SKM-1 (cell line): ENCODE results near the gene SLC19A1.
A peak's percentile ranks its signal among the peaks of the same experiment; 100 is the strongest.

Experiments used
- DNase-seq: peaks from one replicate; lab custom pipeline; 2025; ENCODE audit not compliant: unreplicated experiment; lab: John Stamatoyannopoulos, UW

The SLC19A1 gene

GRCh38 chr21:45558044-45558721 lies 15.9 kb upstream of the SLC19A1 start:
- DNase-seq, result no peak

- no peak for DNase-seq
These were observed 15.4 kb upstream of the SLC19A1 start for GRCh38 chr21:45557616-45558043.

DNA sequence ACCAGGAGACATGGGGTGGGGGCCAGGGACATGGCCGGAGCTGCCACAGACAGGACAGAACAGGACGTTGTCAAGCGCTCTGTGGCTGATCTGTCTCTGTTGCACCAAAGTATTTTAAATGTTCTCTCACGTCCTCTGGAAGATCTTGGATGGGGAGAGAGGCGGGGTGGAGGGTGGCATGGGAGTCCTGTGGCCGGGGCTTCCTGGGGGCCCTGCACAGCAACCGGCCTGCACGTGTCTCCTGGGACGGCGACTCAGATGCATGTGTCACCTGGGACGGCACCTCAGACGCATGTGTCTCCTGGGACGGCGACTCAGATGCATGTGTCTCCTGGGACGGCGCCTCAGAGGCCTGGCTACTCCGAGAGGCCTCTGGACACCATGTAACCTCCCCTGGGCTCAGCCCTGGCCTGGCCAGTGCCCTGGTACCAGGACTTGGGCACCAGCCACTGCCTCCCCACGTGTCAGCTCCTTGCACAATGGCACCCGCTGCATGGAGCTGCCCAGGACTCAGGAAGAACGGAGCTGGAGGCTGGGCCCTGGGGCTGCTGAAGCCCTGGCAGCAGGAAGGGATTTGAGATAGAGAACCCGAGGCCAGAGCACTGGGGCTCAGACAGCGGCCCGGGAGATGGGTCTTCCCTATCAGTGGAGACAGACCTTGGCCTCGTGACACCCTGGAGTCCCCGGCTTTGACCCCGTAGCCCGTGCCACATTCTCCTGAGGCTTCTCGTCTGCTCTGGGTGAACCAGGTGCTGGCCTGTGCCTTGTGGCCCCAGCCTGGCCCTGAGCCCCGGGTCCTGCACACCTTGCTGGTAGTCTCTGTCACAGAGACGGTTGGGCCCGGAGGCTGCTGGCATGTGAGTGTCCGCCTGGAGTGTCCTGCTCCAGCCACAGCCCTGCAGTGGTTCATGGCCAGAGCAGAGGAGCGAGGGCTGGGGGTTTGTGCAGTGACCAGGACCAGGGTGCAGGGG lies 14.7 kb upstream of the SLC19A1 start:
- no peak for DNase-seq

DNA sequence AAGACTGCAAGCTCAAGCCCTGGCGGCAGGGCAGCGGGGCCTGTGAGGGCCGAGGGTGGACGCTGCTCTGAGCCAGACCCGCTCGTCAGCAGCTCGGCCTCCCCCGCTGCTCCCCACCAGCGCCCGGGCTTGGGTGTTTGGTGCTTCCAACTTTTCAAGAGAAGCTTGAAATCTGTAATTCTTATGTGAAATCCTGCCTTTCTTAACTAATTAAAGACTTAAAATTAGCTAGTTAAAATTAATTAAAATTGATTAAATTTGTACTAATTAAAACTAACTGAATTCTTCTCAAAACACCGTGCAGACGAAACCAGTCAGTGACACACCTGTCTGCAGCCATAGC lies 14.0 kb upstream of the SLC19A1 start:
- DNase-seq, result no peak

- DNase-seq, result peak; percentile 37
These were observed 13.5 kb upstream of the SLC19A1 start for GRCh38 chr21:45555557-45556301.

DNA sequence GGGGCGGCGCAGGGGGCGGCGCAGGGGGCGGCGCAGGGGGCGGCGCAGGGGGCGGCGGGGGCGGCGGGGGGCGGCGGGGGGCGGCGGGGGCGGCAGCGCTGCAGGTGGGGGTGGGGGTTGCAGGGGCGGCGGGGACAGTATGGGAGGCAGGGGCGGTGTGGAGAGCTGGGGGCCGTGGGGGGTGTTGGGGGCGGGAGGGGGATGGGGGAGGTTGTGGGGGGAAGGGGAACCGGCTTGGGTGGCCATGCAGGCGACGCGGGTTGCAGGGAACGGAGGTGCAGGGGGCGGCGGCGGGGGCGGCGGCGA lies 13.0 kb upstream of the SLC19A1 start:
- no peak for DNase-seq

GRCh38 chr21:45554477-45555175 lies 12.4 kb upstream of the SLC19A1 start:
- peak; percentile 37 for DNase-seq

DNA sequence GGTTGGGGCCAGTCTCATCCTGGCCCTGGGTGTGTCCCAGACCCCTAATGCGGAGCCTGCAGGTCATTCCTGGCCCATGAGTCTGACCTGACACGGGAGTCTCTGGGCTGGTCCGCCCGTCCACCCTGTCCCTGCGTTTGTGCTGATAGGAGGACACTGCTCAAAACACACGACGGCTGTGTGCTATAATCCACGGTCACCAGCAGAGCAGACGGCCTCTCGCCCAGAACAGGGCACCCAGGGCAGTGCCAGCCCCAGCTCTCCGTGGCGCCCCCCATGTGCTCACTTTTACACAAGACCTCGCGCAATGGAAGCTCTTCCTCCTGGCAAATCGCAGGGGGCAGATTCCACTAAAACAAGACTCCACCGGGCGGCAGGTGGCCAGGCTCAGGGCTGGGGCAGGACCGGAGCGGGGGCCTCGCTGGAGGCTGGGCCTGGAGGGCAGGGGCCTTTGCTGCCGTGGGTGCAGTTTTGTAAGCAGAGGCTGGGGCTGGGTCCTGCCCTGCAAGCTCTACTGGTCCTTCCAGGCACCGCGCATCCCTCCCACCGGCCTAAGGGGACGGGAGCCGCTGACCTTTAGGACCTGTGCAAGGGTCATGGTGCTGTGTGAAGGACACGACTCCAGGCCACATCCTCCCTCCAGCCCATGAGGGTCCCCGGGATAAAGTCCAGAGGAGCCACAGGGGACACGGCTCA lies 10.6 kb upstream of the SLC19A1 start:
- no peak for DNase-seq

DNA sequence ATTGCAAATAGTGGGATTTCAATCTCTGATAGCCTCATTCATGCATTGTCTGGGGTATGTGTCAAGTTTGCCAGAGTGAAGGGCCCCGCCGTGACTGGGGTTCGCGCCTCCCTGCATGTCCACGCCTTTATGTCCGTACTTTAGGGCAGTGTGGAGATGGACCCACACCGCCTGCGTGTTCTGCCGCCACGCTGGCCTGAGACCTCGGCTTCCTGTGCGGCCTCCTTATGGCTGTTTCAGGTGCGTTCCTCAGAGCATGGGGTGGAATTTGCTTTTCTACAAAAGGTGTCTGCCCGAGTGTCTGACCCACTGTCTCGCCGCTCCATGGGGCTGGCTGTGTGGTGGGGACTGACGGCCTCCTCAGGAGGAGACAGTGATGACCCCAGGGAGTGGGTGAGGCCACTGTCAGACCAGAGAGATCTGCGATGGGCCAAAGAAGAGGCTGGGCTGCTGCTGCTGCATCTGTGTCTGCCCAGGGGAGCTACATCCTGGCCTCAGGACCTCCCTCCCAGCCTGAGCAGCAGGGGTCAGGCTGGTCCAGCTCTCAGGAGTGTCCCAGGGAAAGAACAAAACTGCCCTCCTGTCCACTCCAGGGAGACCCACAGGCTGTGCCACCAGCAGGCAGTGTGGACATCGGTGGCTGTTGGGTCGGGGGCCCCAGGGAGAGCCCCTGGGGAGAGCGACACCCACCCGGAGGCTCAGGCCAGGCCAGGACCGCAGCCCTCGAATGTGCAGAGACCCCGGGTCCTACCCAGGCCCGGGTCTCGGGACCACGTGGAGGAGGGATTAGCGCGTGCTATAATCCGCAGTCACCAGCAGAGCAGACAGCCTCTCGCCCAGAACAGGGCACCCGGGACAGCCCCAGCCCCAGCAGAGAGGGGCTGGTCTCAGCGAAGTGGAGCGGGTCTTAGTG lies 9.8 kb upstream of the SLC19A1 start:
- DNase-seq, result no peak

- no peak for DNase-seq
These were observed 9.1 kb upstream of the SLC19A1 start for GRCh38 chr21:45551316-45551715.

DNA sequence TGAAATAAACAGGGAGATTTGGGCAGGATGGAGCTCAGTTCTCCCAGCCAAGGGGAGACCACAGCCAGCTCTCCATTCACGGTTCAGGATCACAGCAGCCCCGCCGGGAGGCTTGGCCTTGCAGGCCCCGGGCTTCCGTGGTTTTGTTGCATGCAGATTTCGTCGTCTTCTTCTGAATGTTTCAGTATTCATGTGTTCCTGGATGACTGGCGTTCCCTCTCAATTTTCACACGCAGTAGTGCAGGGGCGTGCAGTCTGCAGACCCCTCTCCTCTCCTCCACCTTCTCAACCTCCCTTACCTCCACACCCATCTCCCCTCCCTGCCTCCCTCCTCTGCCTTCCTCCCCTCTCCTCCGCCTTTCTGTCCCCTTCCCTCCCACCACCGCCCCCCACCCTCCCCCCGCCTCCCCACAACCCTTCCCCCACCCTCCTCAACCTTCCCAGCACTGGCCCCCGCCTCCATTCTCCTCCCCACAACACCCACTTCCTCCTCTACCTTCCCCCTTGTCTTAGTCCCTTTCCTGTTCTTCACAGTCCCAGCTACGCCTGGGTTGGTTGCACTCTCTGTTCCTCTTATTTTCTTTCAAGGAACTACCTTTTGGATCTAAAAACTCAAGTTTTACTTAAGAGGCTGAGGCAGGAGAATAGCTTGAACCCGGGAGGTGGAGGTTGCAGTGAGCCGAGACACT lies 8.4 kb upstream of the SLC19A1 start:
- DNase-seq, result peak; percentile 94

DNA sequence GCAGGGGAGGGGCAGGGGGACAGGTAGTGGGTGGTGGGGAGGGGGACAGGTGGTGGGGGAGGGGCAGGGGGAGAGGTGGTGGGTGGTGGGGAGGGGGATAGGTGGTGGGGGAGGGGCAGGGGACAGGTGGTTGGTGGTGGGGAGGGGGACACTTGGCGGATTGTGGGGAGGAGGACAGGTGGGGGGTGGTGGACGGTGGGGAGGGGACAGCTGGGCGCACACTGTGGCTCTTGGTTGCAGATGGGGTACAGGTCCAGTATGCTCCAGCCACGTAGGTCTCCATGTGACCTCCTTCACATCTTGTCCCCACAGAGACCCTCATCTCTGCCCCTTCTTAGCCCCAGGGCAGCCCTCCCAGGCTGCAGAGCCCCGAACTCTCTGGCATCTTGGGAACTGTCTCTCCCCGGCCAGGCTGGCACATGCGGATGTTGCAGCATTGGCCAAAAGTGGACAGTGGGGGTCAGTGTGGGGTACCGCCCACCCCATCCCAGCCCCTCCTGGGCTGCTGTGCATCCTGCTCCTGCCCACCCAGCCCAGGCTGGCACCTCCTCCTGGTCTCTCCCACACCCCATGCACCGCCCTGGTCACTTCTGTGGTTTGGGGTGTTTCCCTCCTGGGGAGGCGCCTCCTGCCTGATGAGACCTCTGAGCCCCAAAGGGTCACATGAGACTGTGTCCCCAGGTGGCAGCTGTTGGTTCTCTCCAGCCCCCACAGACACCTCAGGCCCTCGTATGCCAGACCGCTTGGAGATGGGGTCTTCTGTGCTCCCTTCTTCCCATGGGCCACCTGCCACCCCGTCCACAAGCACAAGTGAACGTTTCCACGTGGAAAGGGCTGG lies 7.6 kb upstream of the SLC19A1 start:
- no peak for DNase-seq

DNA sequence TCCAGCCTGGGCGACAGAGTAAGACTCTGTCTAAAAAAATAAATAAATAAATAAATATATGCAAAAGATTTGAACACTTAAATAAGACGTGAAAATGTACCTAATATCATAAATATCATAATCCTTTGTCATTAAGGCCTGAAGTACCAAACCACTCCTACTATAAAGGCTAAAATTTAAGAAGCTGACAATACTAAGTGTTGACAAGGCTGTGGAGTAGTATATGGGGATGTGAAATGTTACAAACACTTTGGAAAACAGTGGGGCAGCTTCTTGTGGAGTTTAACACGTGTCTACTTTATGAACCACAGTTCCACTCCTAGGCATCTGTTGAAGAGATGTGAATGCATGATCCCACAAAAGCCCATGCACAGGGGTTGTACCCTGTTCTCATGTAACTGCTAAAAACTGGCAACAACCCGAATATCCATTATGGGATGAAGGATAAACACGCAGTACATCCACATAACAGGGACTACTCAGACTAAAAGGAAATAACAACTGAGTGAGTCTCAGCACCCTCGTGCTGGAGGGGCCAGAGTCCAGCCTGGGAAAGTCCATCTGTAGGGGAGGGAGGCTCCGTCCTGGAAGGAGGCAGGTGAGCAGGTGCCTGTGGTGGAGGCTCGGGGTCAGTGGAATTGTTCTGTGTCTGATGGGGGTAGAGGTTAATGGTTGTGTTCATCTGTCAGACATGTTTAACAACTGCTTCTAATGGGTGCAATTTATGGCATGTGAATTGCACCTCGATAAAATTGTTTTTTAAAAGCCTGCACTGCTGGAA lies 6.7 kb upstream of the SLC19A1 start:
- no peak for DNase-seq

GRCh38 chr21:45547545-45547900 lies 5.3 kb upstream of the SLC19A1 start:
- no peak for DNase-seq

GRCh38 chr21:45546636-45547544 lies 4.7 kb upstream of the SLC19A1 start:
- no peak for DNase-seq
